ENCODE results near the gene RPS6KA2. TPM values are rescaled to one million over a fixed set of nuclear protein-coding genes. Genes with fewer than 3 reads are reported as not detected.

Gene RPS6KA2
- total RNA-seq, 1 experiment from 2014 or later, result 12.3 TPM

- H3K27me3 ChIP-seq (ENCODE audit: insufficient read depth, low read length), result no peaks in the 10 kb centered on the region
- no peaks in the 10 kb centered on the region for H3K9me3 Mint-ChIP-seq
- H3K9me3 ChIP-seq (ENCODE audit: control insufficient read depth, low read depth, low read length), result no peaks in the 10 kb centered on the region
- H3K23me2 ChIP-seq (ENCODE audit: insufficient read length, low read depth, low read length, poor library complexity, severe bottlenecking), result no peaks in the 10 kb centered on the region
- no peak overlapping the region for H2BK15ac ChIP-seq (ENCODE audit: low read depth, low read length)
- H3K27me3 Mint-ChIP-seq (ENCODE audit: low read depth), result no peaks in the 10 kb centered on the region; the same call in 1 of the 2 replicates
- TF ChIP-seq CTCF (conservative IDR thresholded peaks at IDR 0.05), result no peak
- peaks cover 9 to 20% (median 11%) of the 10 kb centered on the region in 3 experiments; a peak in 6 of 7 replicates for H3K36me3 Mint-ChIP-seq (ENCODE audit: insufficient read depth in 1 of 3, low read depth in 3 of 3)
- no peak overlapping the region for H4K5ac ChIP-seq (ENCODE audit: insufficient read length, low read depth, low read length)
- no peak overlapping the region; the same call in 1 of the 2 replicates for H3K14ac ChIP-seq (ENCODE audit: insufficient read depth, low read length)
- peaks cover 8% of the 10 kb centered on the region for H3K4me1 ChIP-seq (ENCODE audit: insufficient read depth, low read length)
- no peak overlapping the region for H3T11ph ChIP-seq (ENCODE audit: low read length)
- no peak overlapping the region for H3K4me3 Mint-ChIP-seq
- no peak overlapping the region for H2BK120ac ChIP-seq (ENCODE audit: low read depth, low read length, poor library complexity, severe bottlenecking)
- no CpG with 5 or more reads among the region's 21 CpGs for WGBS (ENCODE audit: extremely low coverage, insufficient read length, low lambda C conversion rate)
- H3K23ac ChIP-seq (ENCODE audit: insufficient read length, low read depth, low read length), result no peak overlapping the region
- no peak for DNase-seq
- no peaks in the 10 kb centered on the region for H3K79me1 ChIP-seq (ENCODE audit: insufficient read depth, low read depth, low read length, poor library complexity, severe bottlenecking)
- no peak overlapping the region for H3K4me2 ChIP-seq (ENCODE audit: insufficient read depth, insufficient read length, low read length)
- H3K9ac ChIP-seq (ENCODE audit: extremely low read depth, insufficient read length, low read length), result no peak overlapping the region
- H3K27ac ChIP-seq (ENCODE audit: insufficient read length, low read depth, low read length), result no peak overlapping the region
- H2AFZ ChIP-seq (ENCODE audit: low read length), result no peak overlapping the region
- H3K56ac ChIP-seq (ENCODE audit: insufficient read length, low read depth, low read length), result no peak overlapping the region
- H4K8ac ChIP-seq (replicated peaks; ENCODE audit: insufficient read length, low read depth, low read length), result no peak overlapping the region
- no peak overlapping the region for H2BK20ac ChIP-seq (ENCODE audit: low read depth, low read length, poor library complexity, severe bottlenecking)
- H2AK5ac ChIP-seq (ENCODE audit: insufficient read length, low read length), result no peak overlapping the region
- no peak overlapping the region for H2BK12ac ChIP-seq (ENCODE audit: insufficient read length, low read depth, low read length)
- H2BK5ac ChIP-seq (ENCODE audit: insufficient read length, low read length), result no peak overlapping the region
- no peaks in the 10 kb centered on the region for H4K20me1 ChIP-seq (ENCODE audit: control insufficient read depth, insufficient read depth, insufficient read length)
- peak overlapping the region in 1 of 3 experiments; percentile 79; a peak in 2 of 7 replicates for H3K27ac Mint-ChIP-seq
- H3K79me2 ChIP-seq (ENCODE audit: insufficient read depth, low read length), result no peaks in the 10 kb centered on the region
- no peak overlapping the region for H3K4ac ChIP-seq (ENCODE audit: low read depth, low read length)
- no peak overlapping the region for H3K18ac ChIP-seq (ENCODE audit: insufficient read length, low read depth, low read length)
- H3K4me1 Mint-ChIP-seq, result peaks cover 15 to 16% of the 10 kb centered on the region in 2 experiments
- H4K91ac ChIP-seq (ENCODE audit: insufficient read length, low read depth, low read length), result no peak overlapping the region
These were observed 133.5 kb downstream of the RPS6KA2 start for GRCh38 chr6:166493427-166494100.
